ENCODE results near the gene RASSF10. TPM values are rescaled to one million over a fixed set of nuclear protein-coding genes. Genes with fewer than 3 reads are reported as not detected.

The RASSF10 gene
- total RNA-seq (1 to 10 TPM; 2.0 to 4.5 TPM), polyA plus RNA-seq (ENCODE audit: insufficient read length in 6 of 6) (10 to 100 TPM; 13.6 to 22.2 (median 17.5) TPM)
- long read RNA-seq, donor 1, transcript RASSF10-201 (1 exons, 2,530 nt), result major isoform, 33 of 33 reads
- long read RNA-seq, donor 1, partial matches to known transcripts, result 0 of 33 reads
- long read RNA-seq, donor 1, other reads (novel, unspliced or antisense), result 0 of 33 reads
- long read RNA-seq, donor 2, transcript RASSF10-201 (1 exons, 2,530 nt), result major isoform, 17 of 17 reads
- long read RNA-seq, donor 2, partial matches to known transcripts, result 0 of 17 reads
- long read RNA-seq, donor 2, other reads (novel, unspliced or antisense), result 0 of 17 reads
- long read RNA-seq, donor 3, transcript RASSF10-201 (1 exons, 2,530 nt), result major isoform, 10 of 10 reads
- long read RNA-seq, donor 3, partial matches to known transcripts, result 0 of 10 reads
- long read RNA-seq, donor 3, other reads (novel, unspliced or antisense), result 0 of 10 reads
- long read RNA-seq, donor 4, partial matches to known transcripts, result 0 of 1 reads
- long read RNA-seq, donor 4, other reads (novel, unspliced or antisense), result 0 of 1 reads
- long read RNA-seq, donor 5, transcript RASSF10-201 (1 exons, 2,530 nt), result major isoform, 22 of 22 reads
- long read RNA-seq, donor 5, partial matches to known transcripts, result 0 of 22 reads
- long read RNA-seq, donor 5, other reads (novel, unspliced or antisense), result 0 of 22 reads
- long read RNA-seq, donor 6, transcript RASSF10-201 (1 exons, 2,530 nt), result major isoform, 12 of 12 reads
- long read RNA-seq, donor 6, partial matches to known transcripts, result 0 of 12 reads
- long read RNA-seq, donor 6, other reads (novel, unspliced or antisense), result 0 of 12 reads
- long read RNA-seq, donor 7, transcript RASSF10-201 (1 exons, 2,530 nt), result major isoform, 13 of 13 reads
- long read RNA-seq, donor 7, partial matches to known transcripts, result 0 of 13 reads
- long read RNA-seq, donor 7, other reads (novel, unspliced or antisense), result 0 of 13 reads
- long read RNA-seq, donor 8, transcript RASSF10-201 (1 exons, 2,530 nt), result major isoform, 17 of 17 reads
- long read RNA-seq, donor 8, partial matches to known transcripts, result 0 of 17 reads
- long read RNA-seq, donor 8, other reads (novel, unspliced or antisense), result 0 of 17 reads
- long read RNA-seq, donor 9, result 0 reads
- long read RNA-seq, donor 10, result 0 reads
- long read RNA-seq, donor 11, transcript RASSF10-201 (1 exons, 2,530 nt), result major isoform, 11 of 11 reads
- long read RNA-seq, donor 11, partial matches to known transcripts, result 0 of 11 reads
- long read RNA-seq, donor 11, other reads (novel, unspliced or antisense), result 0 of 11 reads
- long read RNA-seq, donor 12, transcript RASSF10-201 (1 exons, 2,530 nt), result major isoform, 13 of 13 reads
- long read RNA-seq, donor 12, partial matches to known transcripts, result 0 of 13 reads
- long read RNA-seq, donor 12, other reads (novel, unspliced or antisense), result 0 of 13 reads

GRCh38 chr11:13008625-13009475, at the start of gene RASSF10:
Gene RASSF10, plus strand, starts transcription at chr11:13009316. Its CDS starts 261 bp downstream, at chr11:13009577.
- Histone ChIP-seq H3K36me3 (no peaks in the 10 kb centered on the region), H3K9me3 (no peaks in the 10 kb centered on the region), H3K4me3 (peak within 1 kb of the TSS; percentile 19 to 30), H3K27me3 (peaks cover 60 to 91% of the 10 kb centered on the region in 2 donors), H3K4me1 (peaks cover 4 to 17% of the 10 kb centered on the region in 2 donors), H3K27ac (peak within 1 kb of the TSS; percentile 57 to 61)
- ATAC-seq (peak; percentile 91), DNase-seq (peak in 3 of 4 donors; percentile 86 to 93 (median 86))
- intact Hi-C loops (cut with DNase I), result no loop called here
- no peak for TF ChIP-seq CTCF (IDR thresholded peaks at IDR 0.05)

GRCh38 chr11:12961615-12962014, 47.5 kb upstream of the RASSF10 start:
- intact Hi-C loops (cut with DNase I), result no loop called here
- H3K4me1 ChIP-seq, result no peaks in the 10 kb centered on the region
- no peak overlapping the region for H3K4me3 ChIP-seq
- DNase-seq, result no peak
- TF ChIP-seq CTCF (IDR thresholded peaks at IDR 0.05), result no peak
- H3K27ac ChIP-seq, result no peak overlapping the region
- no peak for ATAC-seq
- H3K27me3 ChIP-seq, result no peaks in the 10 kb centered on the region
- H3K9me3 ChIP-seq, result no peaks in the 10 kb centered on the region
- no peaks in the 10 kb centered on the region for H3K36me3 ChIP-seq

- DNase-seq (no peak), ATAC-seq (no peak)
- intact Hi-C loops (cut with DNase I), result no loop called here
- no peaks in the 10 kb centered on the region for H3K9me3 ChIP-seq
- no peak for TF ChIP-seq CTCF (IDR thresholded peaks at IDR 0.05)
- H3K27ac ChIP-seq, result no peak overlapping the region
- H3K27me3 ChIP-seq, result no peaks in the 10 kb centered on the region
- no peaks in the 10 kb centered on the region for H3K36me3 ChIP-seq
- no peaks in the 10 kb centered on the region for H3K4me1 ChIP-seq
- H3K4me3 ChIP-seq, result no peak overlapping the region
Observed at GRCh38 chr11:12962306-12962705, 46.8 kb upstream of the RASSF10 start.

GRCh38 chr11:12963051-12963450, 46.1 kb upstream of the RASSF10 start:
- H3K4me1 ChIP-seq, result no peaks in the 10 kb centered on the region
- TF ChIP-seq CTCF (IDR thresholded peaks at IDR 0.05), result no peak
- no peaks in the 10 kb centered on the region for H3K36me3 ChIP-seq
- no peak for ATAC-seq
- H3K9me3 ChIP-seq, result no peaks in the 10 kb centered on the region
- H3K27me3 ChIP-seq, result no peaks in the 10 kb centered on the region
- no peak overlapping the region for H3K4me3 ChIP-seq
- no peak for DNase-seq
- intact Hi-C loops (cut with DNase I), result no loop called here
- no peak overlapping the region for H3K27ac ChIP-seq

All from left lung (tissue), 14 donors.